SU-DHL-6 (cell line): Measurements from ENCODE around the gene RUNX2.

Source experiments
- H2AFZ ChIP-seq: fragments of 200-600 bp; sonication (generic); 2 replicates; pipeline ENCODE4 v1.6.1; 2014; ENCODE audit warnings: low read depth, mild to moderate bottlenecking, moderate library complexity, mixed read lengths, antibody characterized with exemption, low read length; ENCODE audit not compliant: severe bottlenecking
- H3F3A ChIP-seq: fragments of 200-600 bp; shearing (Covaris generic); 2 replicates; pipeline ENCODE4 v1.6.0; 2016; ENCODE audit warnings: antibody characterized with exemption, mild to moderate bottlenecking; ENCODE audit not compliant: insufficient read depth
- H3K27ac ChIP-seq: fragments of 200-600 bp; sonication (generic); 2 replicates; pipeline ENCODE4 v1.5.1; 2016; ENCODE audit warnings: low read depth, mild to moderate bottlenecking, low read length, moderate library complexity, mixed read lengths
- H3K27me3 ChIP-seq: fragments of 200-600 bp; sonication (generic), shearing (Covaris generic); 2 replicates; pipeline ENCODE4 v1.6.0; 2014; ENCODE audit warnings: mild to moderate bottlenecking, low read length
- H3K36me3 ChIP-seq: fragments of 200-600 bp; sonication (generic); 2 replicates; pipeline ENCODE4 v1.6.1; 2014; ENCODE audit warnings: mild to moderate bottlenecking, low read length, mixed read lengths
- H3K4me2 ChIP-seq: fragments of 300-600, 200-600 bp; shearing (Covaris generic), sonication (generic); 2 replicates; pipeline ENCODE4 v1.6.0; 2014; ENCODE audit warnings: low read length, low read depth, mild to moderate bottlenecking; ENCODE audit not compliant: poor library complexity, severe bottlenecking
- H3K4me3 ChIP-seq: fragments of 200-600 bp; sonication (generic); 2 replicates; pipeline ENCODE4 v1.5.1; 2014; ENCODE audit warnings: antibody characterized with exemption, low read length, mild to moderate bottlenecking, mixed read lengths; ENCODE audit not compliant: insufficient read depth, poor library complexity, severe bottlenecking
- H3K79me2 ChIP-seq: fragments of 200-600 bp; sonication (generic); 2 replicates; pipeline ENCODE4 v1.6.1; 2014; ENCODE audit warnings: mild to moderate bottlenecking, low read length, moderate library complexity; ENCODE audit not compliant: insufficient read depth
- H3K9ac ChIP-seq: fragments of 200-600 bp; sonication (generic); 2 replicates; pipeline ENCODE4 v1.7.0; 2014; ENCODE audit warnings: mild to moderate bottlenecking, low read length
- H3K9me2 ChIP-seq: fragments of 200-600 bp; sonication (generic); replicated peaks from 2 replicates; pipeline ENCODE4 v1.6.1; 2014; ENCODE audit warnings: low read length; ENCODE audit not compliant: insufficient read depth
- H3K9me3 ChIP-seq: fragments of 200-600 bp; sonication (generic); 2 replicates; pipeline ENCODE4 v1.6.1; 2014; ENCODE audit warnings: low read length, mixed read lengths; ENCODE audit not compliant: insufficient read depth
- H4K20me1 ChIP-seq: fragments of 200-600 bp; sonication (generic); 2 replicates; pipeline ENCODE4 v1.6.1; 2014; ENCODE audit warnings: low read depth, mild to moderate bottlenecking, antibody characterized with exemption, low read length, moderate library complexity, mixed read lengths
- CTCF ChIP-seq: fragments of 200-600 bp; sonication (generic); IDR thresholded peaks from one replicate; pipeline ENCODE4 v1.5.1; 2017; ENCODE audit warnings: antibody characterized with exemption, mild to moderate bottlenecking, low read length, moderate library complexity; ENCODE audit not compliant: insufficient read depth, poor library complexity, severe bottlenecking
- EZH2phosphoT487 ChIP-seq: fragments of 200-600 bp; sonication (generic), shearing (Covaris generic); conservative IDR thresholded peaks from 2 replicates; pipeline ENCODE4 v1.6.1; 2018; ENCODE audit warnings: mild to moderate bottlenecking, antibody characterized with exemption, low read length, moderate library complexity, mixed read lengths

RUNX2 gene

GRCh38 chr6:45300736-45301135 lies 27.4 kb upstream of the RUNX2 start:
- Histone ChIP-seq H3K4me3 (no peak overlapping the region), H2AFZ (no peak overlapping the region), H4K20me1 (0 out of 2 replicates have a peak, but pooled peaks cover 5% of the 10 kb centered on the region), H3K27me3 (no peaks in the 10 kb centered on the region), H3K9ac (no peak overlapping the region), H3K79me2 (no peaks in the 10 kb centered on the region), H3K36me3 (no peaks in the 10 kb centered on the region), H3K9me2 (no peaks in the 10 kb centered on the region), H3K9me3 (no peaks in the 10 kb centered on the region), H3F3A (no peaks in the 10 kb centered on the region), H3K27ac (no peak overlapping the region), H3K4me2 (no peak overlapping the region)
- TF ChIP-seq CTCF (no peak), EZH2phosphoT487 (no peak)

GRCh38 chr6:45301348-45302142 lies 26.6 kb upstream of the RUNX2 start:
- H3K27ac ChIP-seq: no peak overlapping the region
- no peaks in the 10 kb centered on the region for H3K27me3 ChIP-seq
- H3K9me3 ChIP-seq: no peaks in the 10 kb centered on the region
- H3K9ac ChIP-seq: no peak overlapping the region
- no peak overlapping the region for H2AFZ ChIP-seq
- no peak overlapping the region for H3K4me2 ChIP-seq
- H3F3A ChIP-seq: no peaks in the 10 kb centered on the region
- H3K36me3 ChIP-seq: no peaks in the 10 kb centered on the region
- 0 out of 2 replicates have a peak, but pooled peaks cover 5% of the 10 kb centered on the region for H4K20me1 ChIP-seq
- H3K4me3 ChIP-seq: no peak overlapping the region
- no peak for TF ChIP-seq EZH2phosphoT487
- no peak for TF ChIP-seq CTCF
- H3K9me2 ChIP-seq: no peaks in the 10 kb centered on the region
- H3K79me2 ChIP-seq: no peaks in the 10 kb centered on the region

DNA sequence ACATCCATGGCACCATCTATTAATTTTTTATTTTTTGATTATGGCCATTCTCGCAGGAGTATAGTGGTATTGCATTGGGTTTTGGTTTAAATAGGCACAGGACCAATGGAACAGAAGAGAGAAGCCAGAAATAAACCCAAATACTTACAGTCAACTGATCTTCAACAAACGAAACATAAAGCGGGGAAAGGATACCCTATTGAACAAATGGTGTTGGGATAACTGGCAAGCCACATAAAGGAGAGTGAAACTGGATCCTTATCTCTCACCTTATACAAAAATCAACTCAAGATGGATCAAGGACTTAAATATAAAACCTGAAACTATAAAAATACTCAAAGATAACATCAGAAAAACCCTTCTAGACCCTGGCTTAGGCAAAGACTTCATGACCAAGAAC lies 25.3 kb upstream of the RUNX2 start:
- no peaks in the 10 kb centered on the region for H3K79me2 ChIP-seq
- H3F3A ChIP-seq: no peaks in the 10 kb centered on the region
- no peaks in the 10 kb centered on the region for H3K9me2 ChIP-seq
- no peak overlapping the region for H3K4me3 ChIP-seq
- H3K9me3 ChIP-seq: no peaks in the 10 kb centered on the region
- H3K27ac ChIP-seq: no peak overlapping the region
- H3K36me3 ChIP-seq: no peaks in the 10 kb centered on the region
- H3K9ac ChIP-seq: no peak overlapping the region
- H4K20me1 ChIP-seq: 0 out of 2 replicates have a peak, but pooled peaks cover 5% of the 10 kb centered on the region
- no peaks in the 10 kb centered on the region for H3K27me3 ChIP-seq
- H3K4me2 ChIP-seq: no peak overlapping the region
- TF ChIP-seq EZH2phosphoT487: no peak
- TF ChIP-seq CTCF: no peak
- H2AFZ ChIP-seq: no peak overlapping the region
